ENCODE measurements around the gene SRRT. TPM values are rescaled to one million over a fixed set of nuclear protein-coding genes. Genes with fewer than 3 reads are reported as not detected.

Gene SRRT
- total and polyA plus RNA-seq, 4 donors, result 21.3 to 158 (median 104) TPM

DNA sequence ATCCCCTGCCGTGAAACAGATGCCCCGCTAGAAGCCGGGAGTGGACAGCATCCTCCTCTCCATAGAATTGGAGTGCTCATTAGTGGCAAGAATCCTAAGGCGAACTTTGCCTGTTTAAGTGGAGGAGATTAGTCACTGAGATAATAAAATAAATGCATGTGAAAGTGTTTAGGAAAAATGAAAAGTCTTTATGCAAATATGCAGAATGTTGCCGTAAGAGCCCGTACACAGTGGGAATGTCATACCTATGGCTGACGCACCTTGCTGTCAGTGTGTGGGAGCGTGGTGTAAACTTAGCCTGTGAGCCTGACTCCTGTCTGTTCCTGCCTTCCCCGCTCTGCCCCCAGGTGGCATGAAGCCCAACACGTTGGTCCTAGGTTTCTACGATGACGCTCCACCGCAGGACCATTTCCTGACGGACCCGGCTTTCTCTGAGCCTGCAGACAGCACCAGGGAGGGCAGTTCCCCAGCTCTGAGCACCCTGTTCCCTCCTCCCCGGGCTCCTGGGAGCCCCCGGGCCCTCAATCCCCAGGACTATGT, 9.5 kb upstream of the SRRT start:
- Histone ChIP-seq H3K4me1 (ENCODE audit: control insufficient read depth, insufficient read depth, low read length) (peaks cover 51% of the 10 kb centered on the region), H3K36me3 (ENCODE audit: control insufficient read depth, insufficient read depth, low read length) (peaks cover 50% of the 10 kb centered on the region), H3K27me3 (ENCODE audit: control insufficient read depth, insufficient read depth, low read length) (no peaks in the 10 kb centered on the region), H3K4me3 (ENCODE audit: low read depth, low read length) (no peak overlapping the region), H3K9me3 (ENCODE audit: control insufficient read depth, insufficient read depth, low read length) (no peaks in the 10 kb centered on the region), H3K27ac (ENCODE audit: low read depth, low read length) (peak overlapping the region; percentile 53)
- WGBS (ENCODE audit: insufficient coverage), result 73% methylated on average over 17 of the region's 17 CpGs
- peak in 1 of 6 donors; percentile 35 for DNase-seq (ENCODE audit: low read depth in 4 of 6, low spot score in 6 of 6)

DNA sequence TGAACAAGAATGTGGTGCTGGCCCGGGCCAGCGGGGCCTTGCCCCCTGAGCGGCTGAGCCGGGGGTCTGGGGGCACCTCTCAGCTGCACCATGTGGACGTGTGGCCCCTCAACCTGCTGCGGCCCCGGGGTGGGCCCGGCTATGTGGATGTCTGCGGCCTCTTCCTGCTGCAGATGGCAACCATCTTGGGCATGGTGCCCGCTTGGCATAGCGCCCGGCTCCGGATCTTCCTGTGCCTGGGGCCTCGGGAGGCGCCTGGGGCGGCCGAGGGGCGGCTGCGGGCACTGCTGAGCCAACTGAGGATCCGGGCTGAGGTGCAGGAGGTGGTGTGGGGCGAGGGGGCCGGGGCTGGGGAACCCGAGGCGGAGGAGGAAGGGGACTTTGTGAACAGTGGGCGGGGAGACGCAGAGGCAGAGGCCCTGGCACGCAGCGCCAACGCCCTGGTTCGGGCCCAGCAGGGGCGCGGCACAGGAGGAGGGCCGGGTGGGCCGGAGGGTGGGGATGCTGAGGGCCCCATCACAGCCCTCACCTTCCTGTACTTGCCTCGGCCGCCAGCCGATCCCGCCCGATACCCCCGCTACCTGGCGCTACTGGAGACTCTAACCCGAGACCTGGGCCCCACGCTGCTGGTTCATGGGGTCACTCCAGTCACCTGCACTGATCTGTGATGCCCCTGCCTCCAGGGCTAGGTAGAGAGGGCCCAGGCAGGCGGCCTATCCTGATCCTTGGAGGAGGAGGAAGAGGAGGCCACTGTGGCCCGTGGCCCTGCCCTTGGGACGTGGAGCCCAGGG, 8.8 kb upstream of the SRRT start:
- DNase-seq (ENCODE audit: low read depth in 4 of 6, low spot score in 6 of 6), result peak in 4 of 6 donors; percentile 70 to 94 (median 76)
- 53% methylated on average over 39 of the region's 46 CpGs for whole genome bisulfite sequencing (ENCODE audit: insufficient coverage)
- peaks cover 49% of the 10 kb centered on the region for H3K36me3 ChIP-seq (ENCODE audit: control insufficient read depth, insufficient read depth, low read length)
- H3K4me1 ChIP-seq (ENCODE audit: control insufficient read depth, insufficient read depth, low read length), result peaks cover 51% of the 10 kb centered on the region
- H3K4me3 ChIP-seq (ENCODE audit: low read depth, low read length), result peak overlapping the region; percentile 84
- H3K9me3 ChIP-seq (ENCODE audit: control insufficient read depth, insufficient read depth, low read length), result no peaks in the 10 kb centered on the region
- H3K27ac ChIP-seq (ENCODE audit: low read depth, low read length), result peak overlapping the region; percentile 90
- H3K27me3 ChIP-seq (ENCODE audit: control insufficient read depth, insufficient read depth, low read length), result no peaks in the 10 kb centered on the region

DNA sequence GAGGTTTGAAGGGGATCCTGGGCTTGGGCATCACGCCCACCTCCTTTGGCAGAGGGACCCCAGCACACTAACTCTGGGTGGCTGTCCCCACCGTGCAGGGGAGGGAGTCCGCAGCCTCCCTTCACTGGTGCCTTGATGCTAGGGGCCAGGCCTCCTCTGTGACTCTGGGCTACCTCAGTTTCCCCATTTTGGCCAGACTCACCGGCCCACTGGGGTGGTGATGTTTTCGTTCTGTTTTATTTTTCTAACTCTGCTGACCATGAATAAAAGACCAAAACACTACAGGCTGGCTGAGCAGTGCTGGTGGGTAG, 8.2 kb upstream of the SRRT start:
- WGBS (ENCODE audit: insufficient coverage), result 38% methylated on average over 2 of the region's 5 CpGs
- Histone ChIP-seq H3K36me3 (ENCODE audit: control insufficient read depth, insufficient read depth, low read length) (peaks cover 49% of the 10 kb centered on the region), H3K27me3 (ENCODE audit: control insufficient read depth, insufficient read depth, low read length) (no peaks in the 10 kb centered on the region), H3K4me3 (ENCODE audit: low read depth, low read length) (peak overlapping the region; percentile 84), H3K4me1 (ENCODE audit: control insufficient read depth, insufficient read depth, low read length) (peaks cover 51% of the 10 kb centered on the region), H3K27ac (ENCODE audit: low read depth, low read length) (peak overlapping the region; percentile 90), H3K9me3 (ENCODE audit: control insufficient read depth, insufficient read depth, low read length) (no peaks in the 10 kb centered on the region)
- no peak for DNase-seq (ENCODE audit: low read depth in 4 of 6, low spot score in 6 of 6)

DNA sequence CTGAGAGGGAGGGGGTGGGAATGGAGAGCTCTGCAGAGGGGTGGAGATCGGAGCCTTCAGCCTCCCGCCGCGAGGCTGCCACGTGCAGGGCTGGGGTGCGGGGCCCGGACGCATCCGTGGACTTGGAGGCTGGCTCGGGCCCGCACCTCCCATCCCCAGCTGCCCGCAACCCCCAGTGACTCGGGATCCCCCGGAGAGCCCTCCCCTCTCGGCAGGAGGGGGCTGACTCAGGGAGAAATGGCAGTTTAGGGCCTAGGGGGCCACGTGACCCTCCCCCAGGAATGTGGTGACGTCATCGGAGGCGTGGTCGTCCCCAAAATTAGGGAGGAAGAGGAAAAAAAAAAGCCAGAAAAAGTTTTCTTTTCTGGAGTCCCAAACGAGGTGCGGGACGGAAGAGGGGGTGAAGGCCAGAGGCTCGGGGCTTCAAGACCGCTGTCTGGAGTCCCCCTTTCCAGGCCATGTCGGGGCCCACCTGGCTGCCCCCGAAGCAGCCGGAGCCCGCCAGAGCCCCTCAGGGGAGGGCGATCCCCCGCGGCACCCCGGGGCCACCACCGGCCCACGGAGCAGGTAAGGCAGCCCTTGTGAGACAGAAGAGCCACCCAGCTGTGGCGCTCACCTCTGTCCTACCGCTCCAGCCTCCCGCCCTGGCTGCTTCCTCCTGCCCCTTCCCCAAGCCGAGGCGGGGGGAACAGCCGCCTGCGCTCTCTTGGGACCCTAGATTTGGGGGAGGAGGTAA, 7.7 kb upstream of the SRRT start, which contains the start of gene TRIP6:
Gene TRIP6 (plus strand): TSS at position 348 of the 736 bp plus-strand sequence. CDS start 111 bp downstream, at position 459.
- Histone ChIP-seq H3K27me3 (ENCODE audit: control insufficient read depth, insufficient read depth, low read length) (no peaks in the 10 kb centered on the region), H3K4me1 (ENCODE audit: control insufficient read depth, insufficient read depth, low read length) (peaks cover 51% of the 10 kb centered on the region), H3K27ac (ENCODE audit: low read depth, low read length) (peak within 1 kb of the TSS; percentile 90), H3K9me3 (ENCODE audit: control insufficient read depth, insufficient read depth, low read length) (no peaks in the 10 kb centered on the region), H3K4me3 (ENCODE audit: low read depth, low read length) (peak within 1 kb of the TSS; percentile 84), H3K36me3 (ENCODE audit: control insufficient read depth, insufficient read depth, low read length) (peaks cover 48% of the 10 kb centered on the region)
- DNase-seq (ENCODE audit: low read depth in 4 of 6, low spot score in 6 of 6), result peak in 4 of 6 donors; percentile 70 to 94 (median 74)
- 0% methylated on average over 24 of the region's 42 CpGs for WGBS (ENCODE audit: insufficient coverage)

DNA sequence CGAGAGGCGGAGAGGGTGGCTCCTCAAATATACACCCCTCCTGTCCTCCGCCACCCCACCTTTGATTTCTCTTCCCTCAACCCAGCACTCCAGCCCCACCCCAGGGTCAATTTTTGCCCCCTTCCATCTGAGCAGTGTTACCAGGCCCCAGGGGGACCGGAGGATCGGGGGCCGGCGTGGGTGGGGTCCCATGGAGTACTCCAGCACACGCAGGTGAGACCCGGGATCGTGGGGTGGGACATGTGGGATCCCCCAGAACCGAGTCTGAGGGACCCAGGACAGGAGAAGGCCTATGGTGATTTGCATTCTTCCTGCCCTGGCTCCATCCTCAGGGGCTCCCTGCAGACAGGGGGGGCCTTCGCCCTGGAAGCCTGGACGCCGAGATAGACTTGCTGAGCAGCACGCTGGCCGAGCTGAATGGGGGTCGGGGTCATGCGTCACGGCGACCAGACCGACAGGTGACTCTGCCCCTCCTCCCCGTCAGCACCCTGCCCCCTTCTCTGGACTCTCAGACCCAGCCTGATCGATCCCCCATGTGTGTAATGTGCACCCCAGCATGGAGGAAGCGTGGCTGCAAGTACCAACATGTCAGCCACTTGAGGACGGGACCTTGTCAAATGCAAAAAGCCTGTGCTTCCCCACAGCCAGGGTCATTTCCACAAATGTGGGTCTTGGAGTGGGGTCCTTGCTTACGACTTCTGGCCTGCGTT, 7.0 kb upstream of the SRRT start:
- WGBS (ENCODE audit: insufficient coverage), result 18% methylated on average over 23 of the region's 27 CpGs

DNA sequence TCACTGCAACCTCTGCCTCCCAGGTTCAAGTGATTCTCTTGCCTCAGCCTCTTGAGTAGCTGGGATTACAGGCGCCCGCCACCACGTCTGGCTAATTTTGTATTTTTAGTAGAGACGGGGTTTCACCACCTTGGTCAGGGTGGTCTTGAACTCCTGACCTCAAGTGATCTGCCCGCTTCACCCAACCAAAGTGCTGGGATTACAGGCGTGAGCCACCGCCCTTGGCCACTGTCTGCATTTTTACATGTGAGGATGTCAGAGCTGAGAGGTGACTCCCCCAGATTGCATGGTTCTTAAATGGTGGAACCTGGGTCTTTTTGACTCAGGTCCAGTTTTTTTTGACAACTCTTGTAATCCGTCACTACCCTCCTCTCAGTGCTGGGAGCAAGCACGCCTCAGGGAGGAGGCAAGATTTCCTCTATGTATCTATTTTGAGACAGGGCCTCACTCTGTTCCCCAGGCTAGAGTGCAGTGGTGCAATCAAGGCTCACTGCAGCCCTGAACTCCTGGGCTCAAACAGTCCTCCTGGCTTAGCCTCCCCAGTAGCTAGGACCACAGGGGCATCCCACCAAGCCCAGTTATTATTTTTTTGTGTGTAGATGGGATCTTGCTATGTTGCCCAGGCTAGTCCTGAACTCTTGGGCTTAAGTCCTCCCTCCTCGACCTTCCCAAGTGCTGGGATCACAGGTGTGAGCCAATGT, 1.2 kb upstream of the SRRT start:
- H3K27me3 ChIP-seq (ENCODE audit: control insufficient read depth, insufficient read depth, low read length), result no peaks in the 10 kb centered on the region
- peaks cover 33% of the 10 kb centered on the region for H3K4me1 ChIP-seq (ENCODE audit: control insufficient read depth, insufficient read depth, low read length)
- H3K4me3 ChIP-seq (ENCODE audit: low read depth, low read length), result peak overlapping the region; percentile 92
- H3K36me3 ChIP-seq (ENCODE audit: control insufficient read depth, insufficient read depth, low read length), result peaks cover 54% of the 10 kb centered on the region
- peak overlapping the region; percentile 99 for H3K27ac ChIP-seq (ENCODE audit: low read depth, low read length)
- no peak for DNase-seq (ENCODE audit: low read depth in 4 of 6, low spot score in 6 of 6)
- H3K9me3 ChIP-seq (ENCODE audit: control insufficient read depth, insufficient read depth, low read length), result no peaks in the 10 kb centered on the region
- 90% methylated on average over 7 of the region's 10 CpGs for WGBS (ENCODE audit: insufficient coverage)

More for the DNA sequence above, 7.0 kb upstream of the SRRT start:
- no peaks in the 10 kb centered on the region for H3K9me3 ChIP-seq (ENCODE audit: control insufficient read depth, insufficient read depth, low read length)
- peaks cover 47% of the 10 kb centered on the region for H3K36me3 ChIP-seq (ENCODE audit: control insufficient read depth, insufficient read depth, low read length)
- no peak for DNase-seq (ENCODE audit: low read depth in 4 of 6, low spot score in 6 of 6)
- H3K4me3 ChIP-seq (ENCODE audit: low read depth, low read length), result peak overlapping the region; percentile 84
- H3K4me1 ChIP-seq (ENCODE audit: control insufficient read depth, insufficient read depth, low read length), result peaks cover 49% of the 10 kb centered on the region
- no peaks in the 10 kb centered on the region for H3K27me3 ChIP-seq (ENCODE audit: control insufficient read depth, insufficient read depth, low read length)
- H3K27ac ChIP-seq (ENCODE audit: low read depth, low read length), result peak overlapping the region; percentile 90

DNA sequence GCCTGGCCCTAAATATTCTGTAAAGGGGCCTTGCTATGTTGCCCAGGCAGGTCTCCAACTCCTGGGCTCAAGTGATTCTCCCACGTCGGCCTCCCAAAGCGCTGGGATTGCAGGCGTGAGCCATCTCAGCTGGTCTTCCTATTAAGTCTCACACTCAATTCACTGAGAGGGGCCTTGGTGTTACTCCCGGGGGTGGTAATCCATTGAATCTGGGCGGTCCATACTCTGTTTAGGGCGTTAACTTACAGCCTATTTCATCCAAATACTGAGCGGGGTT, 665 bp upstream of the SRRT start:
- no peak for DNase-seq (ENCODE audit: low read depth in 4 of 6, low spot score in 6 of 6)
- Histone ChIP-seq H3K36me3 (ENCODE audit: control insufficient read depth, insufficient read depth, low read length) (peaks cover 55% of the 10 kb centered on the region), H3K27ac (ENCODE audit: low read depth, low read length) (peak overlapping the region; percentile 99), H3K27me3 (ENCODE audit: control insufficient read depth, insufficient read depth, low read length) (no peaks in the 10 kb centered on the region), H3K9me3 (ENCODE audit: control insufficient read depth, insufficient read depth, low read length) (no peaks in the 10 kb centered on the region), H3K4me1 (ENCODE audit: control insufficient read depth, insufficient read depth, low read length) (peaks cover 29% of the 10 kb centered on the region), H3K4me3 (ENCODE audit: low read depth, low read length) (peak overlapping the region; percentile 92)
- WGBS (ENCODE audit: insufficient coverage), result 72% methylated on average over 4 of the region's 8 CpGs

DNA sequence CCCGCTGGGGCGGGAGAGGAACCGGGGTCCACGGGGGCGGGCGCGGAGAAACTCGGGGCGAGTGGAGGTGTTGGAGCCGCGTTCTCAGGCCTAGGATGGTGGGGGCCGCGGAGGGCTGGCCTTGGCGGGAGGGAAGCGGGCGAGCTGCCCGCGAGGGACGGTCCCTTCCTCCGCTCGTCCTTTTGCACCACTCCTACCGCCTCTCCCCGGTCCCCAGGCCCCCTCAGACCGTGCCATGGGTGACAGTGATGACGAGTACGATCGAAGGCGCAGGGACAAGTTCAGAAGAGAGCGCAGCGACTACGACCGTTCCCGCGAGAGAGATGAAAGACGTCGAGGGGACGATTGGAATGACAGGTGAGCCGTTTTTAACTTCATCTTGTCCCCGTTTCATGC, 451 bp downstream of the SRRT start:
- Histone ChIP-seq H3K27ac (ENCODE audit: low read depth, low read length) (peak overlapping the region; percentile 99), H3K36me3 (ENCODE audit: control insufficient read depth, insufficient read depth, low read length) (peaks cover 60% of the 10 kb centered on the region), H3K9me3 (ENCODE audit: control insufficient read depth, insufficient read depth, low read length) (no peaks in the 10 kb centered on the region), H3K4me3 (ENCODE audit: low read depth, low read length) (peak overlapping the region; percentile 92), H3K27me3 (ENCODE audit: control insufficient read depth, insufficient read depth, low read length) (no peaks in the 10 kb centered on the region), H3K4me1 (ENCODE audit: control insufficient read depth, insufficient read depth, low read length) (peaks cover 38% of the 10 kb centered on the region)
- peak in 1 of 6 donors; percentile 43 for DNase-seq (ENCODE audit: low read depth in 4 of 6, low spot score in 6 of 6)
- WGBS (ENCODE audit: insufficient coverage), result under 1% methylated on average over 35 of the region's 39 CpGs

DNA sequence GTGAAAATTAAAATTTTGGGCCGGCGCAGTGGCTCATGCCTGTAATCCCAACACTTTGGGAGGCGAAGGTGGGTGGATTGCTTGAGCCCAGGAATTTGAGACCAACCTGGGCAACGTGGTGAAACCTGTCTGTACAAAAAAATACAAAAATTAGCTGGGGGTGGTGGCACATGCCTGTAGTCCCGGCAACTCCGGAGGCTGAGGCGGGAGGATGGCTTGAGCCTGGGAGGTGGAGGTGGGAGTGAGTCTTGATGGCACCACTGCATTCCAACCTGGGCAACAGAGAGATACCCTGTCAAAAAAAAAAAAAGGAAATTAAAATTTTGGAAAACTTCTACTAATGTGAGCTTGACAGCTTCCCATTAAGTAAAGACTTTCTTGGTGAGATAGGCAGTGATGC, 3.1 kb downstream of the SRRT start:
- Histone ChIP-seq H3K9me3 (ENCODE audit: control insufficient read depth, insufficient read depth, low read length) (no peaks in the 10 kb centered on the region), H3K27me3 (ENCODE audit: control insufficient read depth, insufficient read depth, low read length) (no peaks in the 10 kb centered on the region), H3K4me1 (ENCODE audit: control insufficient read depth, insufficient read depth, low read length) (peaks cover 51% of the 10 kb centered on the region), H3K27ac (ENCODE audit: low read depth, low read length) (no peak overlapping the region), H3K4me3 (ENCODE audit: low read depth, low read length) (no peak overlapping the region), H3K36me3 (ENCODE audit: control insufficient read depth, insufficient read depth, low read length) (peaks cover 63% of the 10 kb centered on the region)
- WGBS (ENCODE audit: insufficient coverage), result 100% methylated on average over 3 of the region's 7 CpGs
- DNase-seq (ENCODE audit: low read depth in 4 of 6, low spot score in 6 of 6), result no peak
